ENCODE measurements around the gene DOCK4.

DNA sequence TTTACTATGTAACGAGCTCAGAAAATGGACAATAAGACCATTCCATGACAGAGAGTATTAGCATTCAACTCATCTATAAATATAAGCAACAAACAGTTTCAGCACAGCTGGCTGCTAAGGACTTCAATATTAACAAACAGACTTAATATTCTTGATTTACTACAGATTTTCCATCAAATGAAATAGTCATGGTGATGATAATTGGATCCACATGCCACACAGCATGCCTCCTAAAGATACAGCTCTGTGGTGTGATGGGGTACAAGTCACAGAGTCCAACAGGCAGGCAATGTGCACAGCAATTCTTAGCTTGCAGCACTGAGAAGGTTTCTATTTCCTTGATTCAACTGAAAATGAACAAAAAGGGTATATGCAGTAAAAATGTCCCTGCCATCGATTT is 54.0 kb downstream of the DOCK4 start:
- TF ChIP-seq, protein P1, sequence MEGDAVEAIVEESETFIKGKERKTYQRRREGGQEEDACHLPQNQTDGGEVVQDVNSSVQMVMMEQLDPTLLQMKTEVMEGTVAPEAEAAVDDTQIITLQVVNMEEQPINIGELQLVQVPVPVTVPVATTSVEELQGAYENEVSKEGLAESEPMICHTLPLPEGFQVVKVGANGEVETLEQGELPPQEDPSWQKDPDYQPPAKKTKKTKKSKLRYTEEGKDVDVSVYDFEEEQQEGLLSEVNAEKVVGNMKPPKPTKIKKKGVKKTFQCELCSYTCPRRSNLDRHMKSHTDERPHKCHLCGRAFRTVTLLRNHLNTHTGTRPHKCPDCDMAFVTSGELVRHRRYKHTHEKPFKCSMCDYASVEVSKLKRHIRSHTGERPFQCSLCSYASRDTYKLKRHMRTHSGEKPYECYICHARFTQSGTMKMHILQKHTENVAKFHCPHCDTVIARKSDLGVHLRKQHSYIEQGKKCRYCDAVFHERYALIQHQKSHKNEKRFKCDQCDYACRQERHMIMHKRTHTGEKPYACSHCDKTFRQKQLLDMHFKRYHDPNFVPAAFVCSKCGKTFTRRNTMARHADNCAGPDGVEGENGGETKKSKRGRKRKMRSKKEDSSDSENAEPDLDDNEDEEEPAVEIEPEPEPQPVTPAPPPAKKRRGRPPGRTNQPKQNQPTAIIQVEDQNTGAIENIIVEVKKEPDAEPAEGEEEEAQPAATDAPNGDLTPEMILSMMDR (IDR thresholded peaks at IDR 0.05) = no peak
- no peak for TF ChIP-seq POLR2A (IDR thresholded peaks at IDR 0.05)
